Measurements from ENCODE around the gene COL18A1. TPM values are rescaled to one million over a fixed set of nuclear protein-coding genes. Genes with fewer than 3 reads are reported as not detected.

Gene COL18A1
- total and polyA plus RNA-seq, 2 donors (not counting 1 experiment from before 2014, with no cell fraction given) = 15.6 to 24.7 TPM

GRCh38 chr21:45544449-45545235, 139.7 kb downstream of the COL18A1 start:
- Histone ChIP-seq H3K27ac (ENCODE audit: low read length in 2 of 2) (no peak overlapping the region), H3K27me3 (replicated peaks in 1 of 4; ENCODE audit: control extremely low read depth in 1 of 4, control insufficient read depth in 3 of 4, insufficient read depth in 4 of 4, low read length in 3 of 4) (no peaks in the 10 kb centered on the region), H3K4me1 (ENCODE audit: control insufficient read depth in 2 of 2, insufficient read depth in 2 of 2, low read length in 2 of 2) (peaks cover 16 to 27% of the 10 kb centered on the region in 2 donors), H2AFZ (ENCODE audit: insufficient read depth, low read depth, low read length, poor library complexity, severe bottlenecking) (no peak overlapping the region), H3K79me2 (ENCODE audit: control insufficient read depth, insufficient read depth, low read length) (no peaks in the 10 kb centered on the region), H3K9ac (ENCODE audit: low read length) (no peak overlapping the region), H3K4me3 (ENCODE audit: control extremely low read depth in 1 of 5, extremely low read depth in 1 of 5, insufficient read depth in 1 of 5, low read depth in 2 of 5, low read length in 4 of 5) (no peak overlapping the region), H3K4me2 (replicated peaks; ENCODE audit: low read depth, low read length, poor library complexity, severe bottlenecking) (no peak overlapping the region), H3K9me3 (ENCODE audit: control extremely low read depth in 1 of 3, control insufficient read depth in 2 of 3, insufficient read depth in 1 of 3, low read length in 2 of 3) (no peaks in the 10 kb centered on the region), H4K20me1 (ENCODE audit: control insufficient read depth, insufficient read depth, low read length, poor library complexity, severe bottlenecking) (no peaks in the 10 kb centered on the region), H3K36me3 (replicated peaks in 1 of 2; ENCODE audit: control extremely low read depth in 1 of 2, control insufficient read depth in 1 of 2, extremely low read depth in 1 of 2, insufficient read depth in 2 of 2, low read length in 1 of 2) (no peaks in the 10 kb centered on the region)
- DNase-seq (no peak), ATAC-seq (ENCODE audit: low read depth) (no peak)
- no peak overlapping the region for H3K27ac Mint-ChIP-seq
- peak overlapping the region; percentile 16 for H3K4me3 Mint-ChIP-seq
- TF ChIP-seq EZH2 (IDR thresholded peaks at IDR 0.05; ENCODE audit: borderline replicate concordance, insufficient read depth, low read depth, low read length, poor library complexity, severe bottlenecking) = no peak
- no peak for TF ChIP-seq CTCF (IDR thresholded peaks at IDR 0.05)
- peaks cover 17% of the 10 kb centered on the region for H3K4me1 Mint-ChIP-seq
- no peaks in the 10 kb centered on the region for H3K9me3 Mint-ChIP-seq (ENCODE audit: insufficient read depth)
- POLR2A ChIA-PET = no interaction called here
- CTCF ChIA-PET = no interaction called here
- H3K27me3 Mint-ChIP-seq = no peaks in the 10 kb centered on the region
- 96% methylated on average over 17 of the region's 18 CpGs for WGBS (ENCODE audit: insufficient coverage)
- intact Hi-C loops (cut with micrococcal nuclease) = loop anchor here (5.0 kb wide), 2 partner anchors 257 to 472 kb away; partner anchors contain the start of genes ADARB1 and POFUT2

GRCh38 chr21:45545236-45545570, 140.2 kb downstream of the COL18A1 start:
- H3K27me3 Mint-ChIP-seq = no peaks in the 10 kb centered on the region
- no peaks in the 10 kb centered on the region for H3K36me3 ChIP-seq (replicated peaks in 1 of 2; ENCODE audit: control extremely low read depth in 1 of 2, control insufficient read depth in 1 of 2, extremely low read depth in 1 of 2, insufficient read depth in 2 of 2, low read length in 1 of 2)
- no peaks in the 10 kb centered on the region for H3K9me3 Mint-ChIP-seq (ENCODE audit: insufficient read depth)
- H3K4me1 Mint-ChIP-seq = peaks cover 21% of the 10 kb centered on the region
- H4K20me1 ChIP-seq (ENCODE audit: control insufficient read depth, insufficient read depth, low read length, poor library complexity, severe bottlenecking) = no peaks in the 10 kb centered on the region
- WGBS (ENCODE audit: insufficient coverage) = 86% methylated on average over 6 of the region's 6 CpGs
- peak overlapping the region; percentile 15 for H3K27ac Mint-ChIP-seq
- no peak overlapping the region for H3K4me2 ChIP-seq (replicated peaks; ENCODE audit: low read depth, low read length, poor library complexity, severe bottlenecking)
- no peak overlapping the region for H3K27ac ChIP-seq (ENCODE audit: low read length in 2 of 2)
- CTCF ChIA-PET = no interaction called here
- POLR2A ChIA-PET = no interaction called here
- H3K9me3 ChIP-seq (ENCODE audit: control extremely low read depth in 1 of 3, control insufficient read depth in 2 of 3, insufficient read depth in 1 of 3, low read length in 2 of 3) = no peaks in the 10 kb centered on the region
- no peak for TF ChIP-seq EZH2 (IDR thresholded peaks at IDR 0.05; ENCODE audit: borderline replicate concordance, insufficient read depth, low read depth, low read length, poor library complexity, severe bottlenecking)
- no peak for TF ChIP-seq CTCF (IDR thresholded peaks at IDR 0.05)
- intact Hi-C loops (cut with micrococcal nuclease) = no loop called here
- no peak for ATAC-seq (ENCODE audit: low read depth)
- no peak overlapping the region for H3K4me3 Mint-ChIP-seq
- DNase-seq = no peak
- H3K4me1 ChIP-seq (ENCODE audit: control insufficient read depth in 2 of 2, insufficient read depth in 2 of 2, low read length in 2 of 2) = peaks cover 22 to 33% of the 10 kb centered on the region in 2 donors
- H2AFZ ChIP-seq (ENCODE audit: insufficient read depth, low read depth, low read length, poor library complexity, severe bottlenecking) = no peak overlapping the region
- no peaks in the 10 kb centered on the region for H3K79me2 ChIP-seq (ENCODE audit: control insufficient read depth, insufficient read depth, low read length)
- H3K9ac ChIP-seq (ENCODE audit: low read length) = no peak overlapping the region
- H3K27me3 ChIP-seq (replicated peaks in 1 of 4; ENCODE audit: control extremely low read depth in 1 of 4, control insufficient read depth in 3 of 4, insufficient read depth in 4 of 4, low read length in 3 of 4) = no peaks in the 10 kb centered on the region
- H3K4me3 ChIP-seq (ENCODE audit: control extremely low read depth in 1 of 5, extremely low read depth in 1 of 5, insufficient read depth in 1 of 5, low read depth in 2 of 5, low read length in 4 of 5) = no peak overlapping the region
